ES-I3 (cell line): ENCODE measurements around the gene IFNG.

Experiments used
- H3K36me3 ChIP-seq: 2 replicates; pipeline ENCODE4 v1.6.1; 2013; ENCODE audit warnings: mild to moderate bottlenecking, low read length, control low read depth, moderate library complexity; ENCODE audit not compliant: insufficient read depth
- H3K4me1 ChIP-seq: 2 replicates; pipeline ENCODE4 v1.6.1; 2013; ENCODE audit warnings: mild to moderate bottlenecking, control low read depth, low read length; ENCODE audit not compliant: insufficient read depth
- H3K9ac ChIP-seq: 2 replicates; pipeline ENCODE4 v1.6.1; 2013; ENCODE audit warnings: low read depth, mild to moderate bottlenecking, low read length, moderate library complexity
- H3K9me3 ChIP-seq: 2 replicates; pipeline ENCODE4 v1.6.1; 2013; ENCODE audit warnings: mild to moderate bottlenecking, low read length, moderate library complexity; ENCODE audit not compliant: control insufficient read depth, insufficient read depth

The IFNG gene

DNA sequence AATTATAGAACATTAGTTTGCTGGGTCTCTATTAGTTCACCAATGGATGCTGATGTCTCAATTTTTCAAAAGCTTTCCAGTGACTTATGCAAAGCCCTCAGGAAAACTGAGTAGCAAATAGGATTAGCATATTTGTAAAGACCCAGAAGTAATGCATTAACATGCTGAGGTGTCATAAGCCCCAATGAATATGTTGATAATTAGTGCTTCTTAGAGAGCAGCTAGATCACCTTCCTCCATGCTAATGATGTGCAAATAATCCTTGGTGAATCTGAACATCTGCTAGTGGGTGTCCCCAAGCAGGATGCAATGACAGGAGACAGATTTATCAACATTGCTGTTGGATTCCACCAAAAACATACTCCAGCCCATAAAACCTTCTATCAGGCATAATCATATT is 19.0 kb downstream of the IFNG start:
- Histone ChIP-seq H3K9me3 (no peaks in the 10 kb centered on the region), H3K36me3 (no peaks in the 10 kb centered on the region), H3K4me1 (peaks cover 8% of the 10 kb centered on the region; the same call in 1 of the 2 replicates), H3K9ac (no peak overlapping the region)

DNA sequence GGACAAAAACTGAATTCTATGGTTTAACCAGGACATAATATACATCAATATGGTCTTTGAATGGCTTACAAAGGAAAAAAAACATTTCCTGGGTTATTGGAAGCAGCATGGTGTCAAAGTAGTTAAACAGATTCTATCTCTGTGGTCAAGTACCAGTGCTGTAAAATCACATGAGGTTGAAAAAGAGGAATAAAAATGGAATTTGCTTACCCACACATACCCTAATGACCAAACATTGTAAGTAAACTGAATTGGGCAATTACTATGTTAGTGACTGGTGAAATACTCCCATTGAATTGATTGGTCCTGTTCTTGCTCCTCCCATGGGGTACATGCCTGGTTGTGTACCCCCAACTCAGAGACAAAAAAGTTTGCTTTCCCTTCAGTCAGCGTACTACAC is 19.6 kb downstream of the IFNG start:
- Histone ChIP-seq H3K4me1 (peaks cover 8% of the 10 kb centered on the region; the same call in 1 of the 2 replicates), H3K36me3 (no peaks in the 10 kb centered on the region), H3K9ac (no peak overlapping the region), H3K9me3 (no peaks in the 10 kb centered on the region)

DNA sequence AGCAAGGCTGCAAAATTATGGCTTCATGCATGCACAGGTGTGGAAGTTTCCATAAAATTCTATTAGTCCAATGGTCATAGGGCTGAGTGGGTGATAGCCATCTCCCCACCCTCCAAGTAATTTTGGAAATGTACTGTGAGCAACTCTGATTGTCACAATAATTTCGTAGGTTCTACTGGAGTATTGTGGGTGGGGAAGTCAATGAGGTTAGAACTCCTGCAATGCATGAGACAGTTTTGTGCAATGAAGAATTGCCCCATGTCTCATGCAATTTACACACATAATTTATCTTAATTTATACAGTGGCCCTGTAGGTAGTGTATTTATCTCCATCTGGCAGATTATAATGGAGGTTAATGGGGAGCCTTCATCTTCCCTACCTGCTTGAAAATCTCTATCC is 20.5 kb downstream of the IFNG start:
- Histone ChIP-seq H3K36me3 (no peaks in the 10 kb centered on the region), H3K9ac (no peak overlapping the region), H3K9me3 (no peaks in the 10 kb centered on the region), H3K4me1 (peaks cover 8% of the 10 kb centered on the region; the same call in 1 of the 2 replicates)

DNA sequence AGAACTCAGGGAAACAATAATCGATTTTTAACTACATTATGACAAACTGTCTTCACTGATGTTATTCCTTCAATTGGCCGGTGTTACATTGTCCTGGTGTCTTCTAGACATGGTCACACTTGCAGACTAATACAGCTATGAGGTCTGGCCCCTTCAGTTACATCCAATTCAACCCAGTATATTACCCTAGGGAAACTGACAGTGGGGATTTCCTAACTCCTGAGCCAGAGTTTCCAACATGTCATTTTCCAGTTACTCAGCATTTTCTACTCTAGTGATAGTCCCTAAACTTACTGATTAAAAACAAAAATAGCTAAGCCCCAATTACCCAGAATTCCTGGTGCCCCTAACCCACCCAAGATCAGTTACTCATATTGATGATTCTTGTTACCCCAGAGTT is 21.1 kb downstream of the IFNG start:
- Histone ChIP-seq H3K36me3 (no peaks in the 10 kb centered on the region), H3K4me1 (peaks cover 8% of the 10 kb centered on the region; the same call in 1 of the 2 replicates), H3K9me3 (no peaks in the 10 kb centered on the region), H3K9ac (no peak overlapping the region)

DNA sequence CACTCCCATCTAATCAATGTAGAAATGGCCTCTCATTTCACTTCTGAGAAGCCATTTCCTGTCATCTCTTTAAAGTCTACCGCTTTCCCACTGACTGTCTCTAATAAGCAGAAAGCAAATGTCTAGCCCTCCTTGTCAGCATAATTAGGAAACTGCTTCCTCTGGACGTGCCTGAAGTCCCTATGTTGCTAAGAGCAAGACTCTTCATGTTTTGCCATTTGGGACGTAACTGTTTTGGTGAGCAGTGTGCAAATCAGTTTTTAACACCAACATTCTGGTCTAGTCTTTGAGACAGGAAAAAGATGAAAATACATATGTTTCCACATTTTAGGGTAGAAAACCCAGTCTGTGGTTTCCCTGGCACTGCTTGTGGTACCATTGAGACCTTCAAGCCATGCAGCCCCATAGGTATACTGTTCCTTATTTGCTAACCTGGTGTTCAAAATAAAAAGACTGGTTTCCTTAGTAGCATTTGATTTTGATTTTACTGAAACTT is 22.2 kb downstream of the IFNG start:
- Histone ChIP-seq H3K9ac (no peak overlapping the region), H3K36me3 (no peaks in the 10 kb centered on the region), H3K9me3 (no peaks in the 10 kb centered on the region), H3K4me1 (peaks cover 8% of the 10 kb centered on the region; the same call in 1 of the 2 replicates)

DNA sequence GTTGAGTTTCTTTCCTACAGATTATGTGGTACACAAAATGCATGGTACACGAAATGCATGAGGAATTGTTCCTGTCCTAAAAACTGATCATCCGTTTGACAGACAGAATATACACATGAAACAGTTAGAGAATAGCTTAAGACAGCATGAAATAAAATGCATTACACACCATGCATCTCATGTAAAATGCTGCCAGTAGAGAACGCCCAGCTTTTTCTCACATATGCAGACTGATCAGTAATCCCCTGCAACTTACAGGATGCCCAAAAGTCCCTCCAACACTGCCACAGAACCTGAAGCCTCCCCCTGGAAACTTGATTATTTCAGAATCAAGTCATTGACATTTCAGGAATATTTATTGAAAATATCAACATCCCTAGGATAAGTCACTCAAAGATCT is 24.0 kb downstream of the IFNG start:
- Histone ChIP-seq H3K4me1 (peaks cover 5% of the 10 kb centered on the region; the same call in 1 of the 2 replicates), H3K9ac (no peak overlapping the region), H3K9me3 (no peaks in the 10 kb centered on the region), H3K36me3 (no peaks in the 10 kb centered on the region)

DNA sequence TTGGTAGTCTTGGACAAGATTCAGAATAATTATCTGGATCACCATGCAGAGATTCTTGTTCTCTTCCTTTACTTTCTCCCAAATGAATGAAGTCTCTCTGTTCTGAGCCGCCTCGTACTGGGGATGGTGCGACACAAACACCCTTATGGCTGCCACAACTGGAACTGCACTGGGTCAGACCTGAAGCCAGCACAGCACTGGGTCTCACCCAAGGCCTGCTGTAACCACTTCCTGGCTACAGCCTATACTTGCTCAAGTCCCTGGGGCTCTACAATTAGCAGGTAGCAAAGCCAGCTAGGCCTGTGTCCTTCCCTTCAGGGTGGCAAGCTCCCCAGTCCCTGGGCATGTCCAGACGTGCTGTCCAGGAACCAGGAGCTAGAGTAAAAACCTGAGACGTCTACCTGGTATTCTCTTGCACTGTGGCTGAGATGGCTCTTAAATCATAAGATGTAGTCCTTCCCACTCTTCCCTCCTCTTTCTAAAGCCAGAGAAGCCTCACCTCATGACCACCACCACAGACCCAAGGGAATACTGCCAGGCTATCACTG is 27.6 kb downstream of the IFNG start:
- Histone ChIP-seq H3K4me1 (no peaks in the 10 kb centered on the region), H3K36me3 (no peaks in the 10 kb centered on the region), H3K9me3 (no peaks in the 10 kb centered on the region), H3K9ac (no peak overlapping the region)

DNA sequence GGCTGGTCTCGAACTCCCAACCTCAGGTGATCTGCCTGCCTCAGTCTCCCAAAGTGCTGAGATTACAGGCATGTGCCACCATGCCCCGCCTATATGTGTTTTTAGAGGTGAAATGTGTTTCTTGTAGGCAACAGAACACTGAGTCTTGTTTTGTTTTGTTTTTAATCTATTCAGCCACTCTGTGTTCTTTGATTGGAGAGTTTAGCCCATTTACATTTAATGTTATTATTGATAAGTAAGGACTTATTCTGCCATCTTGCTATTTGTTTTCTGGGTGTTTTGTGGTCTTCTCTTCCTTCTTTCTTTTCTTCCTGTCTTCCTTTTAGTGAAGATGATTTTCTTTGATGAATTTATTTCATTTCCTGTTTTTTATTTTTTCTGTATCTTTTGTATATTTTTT is 29.6 kb downstream of the IFNG start:
- Histone ChIP-seq H3K36me3 (no peaks in the 10 kb centered on the region), H3K9ac (no peak overlapping the region), H3K9me3 (no peaks in the 10 kb centered on the region), H3K4me1 (no peaks in the 10 kb centered on the region)

DNA sequence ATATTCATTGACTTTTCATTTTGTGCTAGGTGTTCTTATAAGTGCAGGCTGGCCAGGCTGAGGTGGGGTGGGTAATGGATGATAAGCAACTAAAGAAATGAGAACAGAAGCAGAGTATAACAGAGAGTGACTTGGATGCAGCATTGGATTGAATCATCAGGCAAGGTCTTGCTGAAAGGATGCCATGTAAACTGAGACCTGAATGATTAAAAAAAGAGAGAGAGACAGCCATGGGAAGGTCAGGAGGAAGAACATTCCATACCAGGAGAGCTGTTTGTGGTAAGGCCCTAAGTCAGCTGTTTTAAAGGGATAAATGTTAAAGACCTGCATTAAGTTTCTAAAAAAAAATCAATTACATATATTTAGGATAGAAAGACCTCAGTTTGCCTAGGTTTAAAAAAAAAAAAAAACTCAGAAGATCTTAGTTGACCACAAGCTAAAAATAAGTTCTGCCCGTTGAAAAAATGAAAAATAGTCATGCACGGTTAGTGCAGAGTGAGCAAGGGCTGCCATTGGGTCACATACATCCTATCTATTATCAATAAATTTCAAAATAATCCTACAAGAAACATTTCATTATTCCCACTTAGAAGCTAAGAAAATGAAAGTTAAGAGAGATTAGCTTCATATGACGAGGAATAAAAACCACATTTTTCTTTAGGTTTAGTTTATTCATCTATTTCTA is 37.2 kb downstream of the IFNG start:
- 0 out of 2 replicates have a peak, but pooled peaks cover 5% of the 10 kb centered on the region for H3K4me1 ChIP-seq
- no peak overlapping the region for H3K9ac ChIP-seq
- H3K36me3 ChIP-seq: no peaks in the 10 kb centered on the region
- H3K9me3 ChIP-seq: no peaks in the 10 kb centered on the region

DNA sequence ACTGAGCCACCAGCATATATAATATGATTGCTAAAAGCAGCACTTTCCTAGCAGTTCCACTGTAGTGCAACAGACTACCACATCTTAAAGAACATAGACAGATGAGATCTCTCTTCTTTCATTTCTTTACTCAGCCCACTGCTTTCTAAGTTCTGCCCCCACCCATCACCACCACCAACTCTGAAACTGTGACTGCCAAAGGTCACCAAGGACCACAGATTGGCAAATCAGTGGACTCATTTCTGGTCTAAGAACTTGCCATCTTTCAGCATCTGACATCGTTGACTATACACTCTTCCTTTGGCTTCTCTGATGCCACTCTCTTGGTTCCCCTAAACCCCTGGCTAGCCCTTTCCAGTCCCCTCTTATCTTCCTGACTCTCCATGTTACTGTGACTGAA is 38.4 kb downstream of the IFNG start:
- Histone ChIP-seq H3K4me1 (0 out of 2 replicates have a peak, but pooled peaks cover 5% of the 10 kb centered on the region), H3K9me3 (no peaks in the 10 kb centered on the region), H3K36me3 (no peaks in the 10 kb centered on the region), H3K9ac (no peak overlapping the region)

DNA sequence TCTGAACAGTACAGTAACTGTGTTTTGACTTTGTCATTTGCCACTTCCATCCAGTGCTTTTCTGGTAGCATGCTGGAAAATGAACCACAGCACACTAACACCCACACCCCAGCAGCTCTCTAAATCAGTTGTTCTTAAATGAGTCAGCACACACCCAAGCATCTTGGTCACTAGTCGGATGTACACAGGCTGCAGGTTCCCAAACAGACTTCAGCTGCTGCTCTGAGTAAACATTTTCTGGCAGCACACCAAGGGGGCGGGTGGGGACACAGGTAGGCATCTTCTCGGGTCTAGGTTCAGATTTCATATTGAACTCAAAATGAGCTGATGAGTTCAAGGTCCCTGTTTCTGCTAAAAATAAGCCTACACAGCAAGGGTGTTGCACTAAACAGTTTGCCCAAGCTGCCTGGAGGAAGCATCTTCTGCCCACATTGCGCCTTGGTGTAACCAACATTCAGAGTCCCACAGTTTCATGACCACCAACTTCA is 39.8 kb downstream of the IFNG start:
- Histone ChIP-seq H3K4me1 (0 out of 2 replicates have a peak, but pooled peaks cover 5% of the 10 kb centered on the region), H3K9ac (no peak overlapping the region), H3K36me3 (no peaks in the 10 kb centered on the region), H3K9me3 (no peaks in the 10 kb centered on the region)

DNA sequence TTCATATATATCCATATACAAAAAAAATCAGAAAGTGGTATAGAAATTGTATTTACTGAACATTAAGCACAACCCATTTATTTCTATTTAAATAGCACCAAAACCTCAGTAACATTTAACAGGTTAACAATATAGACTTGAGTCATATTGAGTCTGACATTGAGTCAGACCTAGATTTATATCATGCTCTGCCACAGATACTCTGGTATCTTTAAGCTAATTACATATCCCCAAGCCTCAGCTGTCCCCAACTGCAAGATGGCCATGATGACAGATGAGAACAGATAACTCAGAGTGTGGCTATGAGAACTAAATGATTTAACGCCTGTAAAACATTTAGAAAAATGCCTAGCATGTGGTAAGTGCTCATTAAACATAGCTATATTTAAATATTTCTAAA is 40.3 kb downstream of the IFNG start:
- H3K9ac ChIP-seq: no peak overlapping the region
- 0 out of 2 replicates have a peak, but pooled peaks cover 5% of the 10 kb centered on the region for H3K4me1 ChIP-seq
- H3K9me3 ChIP-seq: no peaks in the 10 kb centered on the region
- H3K36me3 ChIP-seq: no peaks in the 10 kb centered on the region

DNA sequence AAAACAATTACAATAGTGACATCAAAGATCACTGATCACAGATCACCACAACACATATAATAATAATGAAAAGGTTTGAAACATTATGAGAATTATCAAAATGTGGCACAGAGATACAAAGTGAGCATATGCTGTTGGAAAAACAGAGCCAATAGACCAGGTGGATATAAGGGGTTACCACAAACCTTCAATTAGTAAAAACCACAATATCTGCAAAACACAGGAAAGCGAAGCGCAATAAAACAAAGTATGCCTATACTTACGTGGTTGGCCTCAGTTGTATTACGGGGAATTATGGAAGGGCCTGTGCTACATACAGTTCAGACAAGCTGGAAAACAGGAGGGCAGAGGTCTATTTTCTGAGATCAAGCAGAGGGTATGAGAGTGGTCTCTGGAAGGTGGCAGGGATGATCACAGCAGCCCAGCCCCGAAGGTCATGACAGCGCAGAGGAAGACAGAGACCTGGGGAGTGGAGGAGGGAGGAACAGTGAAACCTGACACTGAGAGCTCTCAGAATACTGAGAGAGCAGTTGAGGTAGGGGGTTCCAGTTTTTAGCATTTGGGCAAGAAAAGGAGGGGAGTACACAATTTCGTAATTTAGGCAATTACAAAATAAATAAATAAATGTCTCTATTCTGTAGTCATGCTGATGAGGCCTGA is 41.3 kb downstream of the IFNG start:
- H3K9me3 ChIP-seq: no peaks in the 10 kb centered on the region
- H3K36me3 ChIP-seq: no peaks in the 10 kb centered on the region
- H3K9ac ChIP-seq: no peak overlapping the region
- 0 out of 2 replicates have a peak, but pooled peaks cover 5% of the 10 kb centered on the region for H3K4me1 ChIP-seq

DNA sequence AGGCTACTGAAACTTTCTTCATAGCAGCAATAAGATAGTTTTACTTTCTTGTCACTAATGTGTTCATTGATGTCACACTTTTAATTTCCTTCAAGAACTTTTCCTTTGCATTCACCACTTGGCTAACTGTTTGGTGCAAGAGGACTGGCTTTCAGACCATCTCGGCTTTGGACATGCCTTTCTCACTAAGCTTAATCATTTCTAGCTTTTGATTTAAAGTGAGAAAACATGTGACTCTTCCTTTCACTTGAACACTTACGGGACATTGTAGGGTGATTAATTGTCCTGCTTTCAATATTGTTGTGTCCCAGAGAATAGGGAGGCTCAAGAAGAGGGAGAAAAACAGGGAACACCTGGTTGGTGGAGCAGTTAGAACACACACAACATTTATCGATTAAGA is 41.9 kb downstream of the IFNG start:
- H3K9me3 ChIP-seq: no peaks in the 10 kb centered on the region
- H3K9ac ChIP-seq: no peak overlapping the region
- 0 out of 2 replicates have a peak, but pooled peaks cover 5% of the 10 kb centered on the region for H3K4me1 ChIP-seq
- no peaks in the 10 kb centered on the region for H3K36me3 ChIP-seq
